SK-N-SH (cell line): ENCODE results near the gene RAPGEF2.

Experiments used
- CHD2 ChIP-seq: fragments of 150-350 bp; IDR thresholded peaks from 2 replicates; pipeline ENCODE4 v1.6.1; 2018; ENCODE audit warnings: low read length; ENCODE audit not compliant: partially characterized antibody
- CTCF ChIP-seq: fragments of 200-600 bp; sonication (generic); IDR thresholded peaks from 2 replicates; pipeline ENCODE4 v1.6.1; 2017; ENCODE audit warnings: antibody characterized with exemption, mild to moderate bottlenecking, moderate library complexity
- MAX ChIP-seq: IDR thresholded peaks from 2 replicates; pipeline ENCODE4 v1.4.0; 2012; ENCODE audit warnings: low read depth
- RAD21 ChIP-seq: IDR thresholded peaks from 2 replicates; pipeline ENCODE4 v1.6.1; 2012; ENCODE audit warnings: mild to moderate bottlenecking, low read length
- YY1 ChIP-seq: IDR thresholded peaks from 2 replicates; pipeline ENCODE4 v1.4.0; 2012; ENCODE audit warnings: low read depth, mild to moderate bottlenecking

- TF ChIP-seq RAD21 (no peak), CTCF (no peak), MAX (no peak), YY1 (no peak), CHD2 (no peak)
Observed at GRCh38 chr4:159357350-159357749, 254.5 kb downstream of the RAPGEF2 start.
